GM19238 (cell line): Measurements from ENCODE around the gene CD72.
A peak's percentile ranks its signal among the peaks of the same experiment; 100 is the strongest.
"Not testable (repeated sequence)": the region's sequence is repeated elsewhere in the genome, so short reads cannot be mapped to it uniquely, and the experiment has no call there.

Experiments
- DNase-seq: peaks from one replicate; pipeline ENCODE4 v3.0.0; 2011; ENCODE audit warnings: low spot score; ENCODE audit not compliant: insufficient read length

Gene CD72

GRCh38 chr9:35598866-35599590 lies 19.2 kb downstream of the CD72 start:
- DNase-seq = no peak

GRCh38 chr9:35596907-35597306 lies 21.3 kb downstream of the CD72 start:
- DNase-seq = not testable (repeated sequence)

- DNase-seq = no peak
Measured at GRCh38 chr9:35594471-35594870, 23.7 kb downstream of the CD72 start.

GRCh38 chr9:35593581-35593980 lies 24.6 kb downstream of the CD72 start:
- DNase-seq = no peak

- DNase-seq = not testable (repeated sequence)
Measured at GRCh38 chr9:35588506-35588905, 29.7 kb downstream of the CD72 start.

- DNase-seq = not testable (repeated sequence)
Measured at GRCh38 chr9:35584681-35585080, 33.5 kb downstream of the CD72 start.

- DNase-seq = not testable (repeated sequence)
Measured at GRCh38 chr9:35583521-35583920, 34.7 kb downstream of the CD72 start.

- not testable (repeated sequence) for DNase-seq
Measured at GRCh38 chr9:35579659-35580227, 38.5 kb downstream of the CD72 start.

- no peak for DNase-seq
Measured at GRCh38 chr9:35579130-35579529, 39.1 kb downstream of the CD72 start.

- no peak for DNase-seq
Measured at GRCh38 chr9:35577486-35577885, 40.7 kb downstream of the CD72 start.

- DNase-seq = no peak
Measured at GRCh38 chr9:35575478-35575877, 42.7 kb downstream of the CD72 start.

- no peak for DNase-seq
Measured at GRCh38 chr9:35574578-35575122, 43.6 kb downstream of the CD72 start.

GRCh38 chr9:35570709-35571504 lies 47.3 kb downstream of the CD72 start:
- no peak for DNase-seq

GRCh38 chr9:35569206-35569605 lies 49.0 kb downstream of the CD72 start:
- peak; percentile 28 for DNase-seq

- DNase-seq = no peak
Measured at GRCh38 chr9:35568196-35568595, 50.0 kb downstream of the CD72 start.

- no peak for DNase-seq
Measured at GRCh38 chr9:35566417-35566816, 51.8 kb downstream of the CD72 start.

GRCh38 chr9:35564658-35565061 lies 53.6 kb downstream of the CD72 start:
- DNase-seq = no peak

- no peak for DNase-seq
Measured at GRCh38 chr9:35563791-35564197, 54.4 kb downstream of the CD72 start.

- DNase-seq = no peak
Measured at GRCh38 chr9:35562895-35563780, 55.1 kb downstream of the CD72 start.

GRCh38 chr9:35561468-35562261 lies 56.5 kb downstream of the CD72 start:
- DNase-seq = no peak
